Keratinocyte (primary cell): ENCODE measurements around the gene PLCD4. TPM values are rescaled to one million over a fixed set of nuclear protein-coding genes. Genes with fewer than 3 reads are reported as not detected.

ENCODE experiments used
- DNase-seq: peaks from one replicate; pipeline ENCODE4 v3.0.0-alpha.2; 2011; ENCODE audit warnings: low read depth, missing footprints, low spot score
- FAIRE-seq: peaks from 2 replicates; lab custom pipeline; 2011; peaks lifted over from hg19 to GRCh38; lab: Jason Lieb, UNC
- H2AFZ ChIP-seq: 2 replicates; pipeline ENCODE4 v1.6.0; 2012; ENCODE audit warnings: low read length, control low read depth, inconsistent platforms; ENCODE audit not compliant: control insufficient read depth
- H3K27ac ChIP-seq: 2 replicates; pipeline ENCODE4 v1.5.1; 2011; ENCODE audit warnings: low read length; ENCODE audit not compliant: control insufficient read depth, insufficient read depth
- H3K27me3 ChIP-seq: 3 replicates; pipeline ENCODE4 v1.6.0; 2011; ENCODE audit warnings: low read length; ENCODE audit not compliant: control insufficient read depth, insufficient read depth; ENCODE audit errors: extremely low read depth
- H3K36me3 ChIP-seq, 2 experiments: 2 replicates in 1 of 2; 3 replicates in 1 of 2; pipeline ENCODE4 v1.5.1; 2011; ENCODE audit warnings: low read length in 2 of 2, mild to moderate bottlenecking in 1 of 2; ENCODE audit not compliant: control insufficient read depth in 2 of 2, insufficient read depth in 2 of 2; ENCODE audit errors: extremely low read depth in 1 of 2
- H3K4me1 ChIP-seq: 3 replicates; pipeline ENCODE4 v1.5.1; 2011; ENCODE audit warnings: low read length; ENCODE audit not compliant: control insufficient read depth, insufficient read depth; ENCODE audit errors: extremely low read depth
- H3K4me2 ChIP-seq: 3 replicates; pipeline ENCODE4 v1.6.0; 2011; ENCODE audit warnings: low read depth, low read length; ENCODE audit not compliant: control insufficient read depth, insufficient read depth; ENCODE audit errors: extremely low read depth
- H3K4me3 ChIP-seq, 3 experiments: fragments of 200-600 bp in 1 of 3; sonication (generic) in 1 of 3; 2 replicates in 2 of 3; 3 replicates in 1 of 3; pipeline ENCODE4 v1.5.1; 2011 to 2016; ENCODE audit warnings: low read length in 3 of 3, mild to moderate bottlenecking in 3 of 3, control low read depth in 2 of 3, inconsistent platforms in 1 of 3, low read depth in 1 of 3, mixed read lengths in 1 of 3, mixed run types in 1 of 3, moderate library complexity in 1 of 3; ENCODE audit not compliant: control insufficient read depth in 2 of 3, insufficient read depth in 2 of 3; ENCODE audit errors: extremely low read depth in 1 of 3
- H3K79me2 ChIP-seq: 2 replicates; pipeline ENCODE4 v1.6.0; 2012; ENCODE audit warnings: low read length; ENCODE audit not compliant: control insufficient read depth, insufficient read depth
- H3K9ac ChIP-seq: 3 replicates; pipeline ENCODE4 v1.6.0; 2011; ENCODE audit warnings: low read length; ENCODE audit not compliant: control insufficient read depth, insufficient read depth; ENCODE audit errors: extremely low read depth
- H3K9me1 ChIP-seq: 3 replicates; pipeline ENCODE4 v1.6.0; 2011; ENCODE audit warnings: low read length; ENCODE audit not compliant: control insufficient read depth, insufficient read depth; ENCODE audit errors: extremely low read depth
- H3K9me3 ChIP-seq: 2 replicates; pipeline ENCODE4 v1.5.1; 2012; ENCODE audit warnings: low read depth, low read length; ENCODE audit not compliant: control insufficient read depth
- H4K20me1 ChIP-seq: 3 replicates; pipeline ENCODE4 v1.6.0; 2011; ENCODE audit warnings: low read length; ENCODE audit not compliant: control insufficient read depth, insufficient read depth; ENCODE audit errors: extremely low read depth
- EZH2 ChIP-seq: IDR thresholded peaks from one replicate; pipeline ENCODE4 v1.6.1; 2012; ENCODE audit warnings: inconsistent platforms, mild to moderate bottlenecking, low read length, moderate library complexity
- dilution Hi-C: fragments of 300-500 bp; cut with MboI; formaldehyde crosslinking; loops from one replicate; pipeline ENCODE4 v1.7.0; 2020; ENCODE audit warnings: low sequenced_read_pairs; ENCODE audit not compliant: extremely low pct_ligation_motif_present
- polyA plus RNA-seq, 5 experiments: library from polyadenylated mRNA; depleted of rRNA in 3 of 5; stranded (reverse) in 3 of 5; stranded (forward) in 1 of 5; unstranded in 1 of 5; fragments of >200 nt; gene quantifications; 1 replicate in 1 of 5; 2 replicates in 3 of 5; 3 replicates in 1 of 5; pipeline versions ENCODE4 v1.2.1 to v1.2.3, GENCODE V29; 2011 to 2012; ENCODE audit warnings: missing spikeins in 2 of 5, low read depth in 1 of 5, low replicate concordance in 1 of 5
- TF ChIP-seq, protein P1 (sequence below), 3 experiments: IDR thresholded peaks in 1 of 3; conservative IDR thresholded peaks in 1 of 3; optimal IDR thresholded peaks in 1 of 3; 2 replicates in 2 of 3; 3 replicates in 1 of 3; pipeline versions ENCODE3 to v1.5.1; 2011; ENCODE audit warnings: low read length in 3 of 3, mild to moderate bottlenecking in 3 of 3, moderate library complexity in 2 of 3, control low read depth in 1 of 3, inconsistent platforms in 1 of 3; ENCODE audit not compliant: insufficient read depth in 2 of 3; ENCODE audit errors: extremely low read depth in 1 of 3

The PLCD4 gene
- polyA plus RNA-seq, 1 donor (not counting 4 experiments of a cell fraction or from before 2014, with no cell fraction given) = 15.3 TPM

DNA sequence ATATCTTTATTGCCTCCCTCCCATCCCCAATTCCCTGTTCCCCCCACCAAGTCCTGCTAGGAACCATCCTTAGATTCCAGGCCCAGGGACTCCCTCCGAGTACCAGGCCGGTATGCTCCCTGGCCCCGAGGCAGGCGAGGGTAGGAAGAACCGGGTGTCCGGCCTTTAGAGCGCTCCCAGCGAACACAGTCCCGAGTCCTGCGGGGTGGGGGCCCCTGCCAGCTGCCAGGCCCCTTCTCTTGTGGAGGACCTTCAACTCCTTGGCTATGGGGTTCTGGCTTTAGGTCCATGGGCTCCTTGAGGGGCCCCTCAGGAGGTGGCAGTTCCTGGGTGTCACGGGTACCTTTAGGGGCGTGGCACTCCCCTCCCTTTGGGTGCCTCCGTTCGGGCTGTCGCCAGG lies 56.2 kb downstream of the PLCD4 start:
- dilution Hi-C loops = no loop called here
- no peak overlapping the region for H2AFZ ChIP-seq
- peaks cover 41 to 49% of the 10 kb centered on the region in 2 experiments for H3K36me3 ChIP-seq

DNA sequence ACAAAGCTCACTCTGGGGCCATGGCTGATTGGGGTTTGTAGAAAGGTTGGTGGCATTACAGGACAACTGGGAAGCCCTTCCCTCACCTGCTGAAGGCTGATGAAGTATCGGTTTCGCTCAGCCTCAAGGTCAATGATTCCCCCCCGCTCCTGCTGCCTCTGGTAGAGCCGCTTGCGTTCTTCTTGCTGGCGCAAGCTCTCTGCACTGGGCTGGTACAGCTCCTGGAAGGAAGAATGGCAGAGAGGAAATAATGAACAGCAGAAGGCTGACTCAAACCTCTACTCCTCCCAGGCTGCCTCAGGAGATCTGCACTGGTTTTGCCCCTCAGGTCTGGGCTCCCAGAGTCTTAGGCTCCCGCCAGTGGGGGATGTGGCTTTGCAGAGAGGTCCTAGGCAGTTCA lies 57.0 kb downstream of the PLCD4 start:
- H3K4me1 ChIP-seq = peaks cover 8% of the 10 kb centered on the region
- no peak for FAIRE-seq
- TF ChIP-seq, protein P1, sequence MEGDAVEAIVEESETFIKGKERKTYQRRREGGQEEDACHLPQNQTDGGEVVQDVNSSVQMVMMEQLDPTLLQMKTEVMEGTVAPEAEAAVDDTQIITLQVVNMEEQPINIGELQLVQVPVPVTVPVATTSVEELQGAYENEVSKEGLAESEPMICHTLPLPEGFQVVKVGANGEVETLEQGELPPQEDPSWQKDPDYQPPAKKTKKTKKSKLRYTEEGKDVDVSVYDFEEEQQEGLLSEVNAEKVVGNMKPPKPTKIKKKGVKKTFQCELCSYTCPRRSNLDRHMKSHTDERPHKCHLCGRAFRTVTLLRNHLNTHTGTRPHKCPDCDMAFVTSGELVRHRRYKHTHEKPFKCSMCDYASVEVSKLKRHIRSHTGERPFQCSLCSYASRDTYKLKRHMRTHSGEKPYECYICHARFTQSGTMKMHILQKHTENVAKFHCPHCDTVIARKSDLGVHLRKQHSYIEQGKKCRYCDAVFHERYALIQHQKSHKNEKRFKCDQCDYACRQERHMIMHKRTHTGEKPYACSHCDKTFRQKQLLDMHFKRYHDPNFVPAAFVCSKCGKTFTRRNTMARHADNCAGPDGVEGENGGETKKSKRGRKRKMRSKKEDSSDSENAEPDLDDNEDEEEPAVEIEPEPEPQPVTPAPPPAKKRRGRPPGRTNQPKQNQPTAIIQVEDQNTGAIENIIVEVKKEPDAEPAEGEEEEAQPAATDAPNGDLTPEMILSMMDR (optimal IDR thresholded peaks at IDR 0.05 in 1 of 3, IDR thresholded peaks at IDR 0.05 in 1 of 3, conservative IDR thresholded peaks at IDR 0.05 in 1 of 3; ENCODE audit: extremely low read depth in 1 of 3, insufficient read depth in 2 of 3, low read length in 3 of 3) = no peak
- no peak for TF ChIP-seq EZH2
- no peak overlapping the region for H3K9ac ChIP-seq
- no peak overlapping the region for H3K4me3 ChIP-seq
- H2AFZ ChIP-seq = no peak overlapping the region
- H3K36me3 ChIP-seq = peaks cover 41 to 52% of the 10 kb centered on the region in 2 experiments
- H3K27me3 ChIP-seq = no peaks in the 10 kb centered on the region
- peaks cover 2% of the 10 kb centered on the region for H4K20me1 ChIP-seq
- no peak for DNase-seq
- no peaks in the 10 kb centered on the region for H3K9me3 ChIP-seq
- dilution Hi-C loops = no loop called here
- peaks cover 22% of the 10 kb centered on the region for H3K79me2 ChIP-seq
- no peak overlapping the region for H3K27ac ChIP-seq
- no peaks in the 10 kb centered on the region for H3K9me1 ChIP-seq
- H3K4me2 ChIP-seq = no peak overlapping the region

More for the DNA sequence above, 56.2 kb downstream of the PLCD4 start:
- H3K4me1 ChIP-seq = peaks cover 8% of the 10 kb centered on the region
- DNase-seq (no peak), FAIRE-seq (no peak)
- H3K27ac ChIP-seq = no peak overlapping the region
- no peaks in the 10 kb centered on the region for H3K9me1 ChIP-seq
- H3K4me2 ChIP-seq = no peak overlapping the region
- H3K79me2 ChIP-seq = peaks cover 21% of the 10 kb centered on the region
- peaks cover 2% of the 10 kb centered on the region for H4K20me1 ChIP-seq
- TF ChIP-seq EZH2 = no peak
- TF ChIP-seq, protein P1 (optimal IDR thresholded peaks at IDR 0.05 in 1 of 3, IDR thresholded peaks at IDR 0.05 in 1 of 3, conservative IDR thresholded peaks at IDR 0.05 in 1 of 3; ENCODE audit: extremely low read depth in 1 of 3, insufficient read depth in 2 of 3, low read length in 3 of 3) = no peak
- no peaks in the 10 kb centered on the region for H3K9me3 ChIP-seq
- H3K9ac ChIP-seq = no peak overlapping the region
- H3K4me3 ChIP-seq = no peak overlapping the region
- no peaks in the 10 kb centered on the region for H3K27me3 ChIP-seq
